Measurements from ENCODE around the gene ZNF148. TPM values are rescaled to one million over a fixed set of nuclear protein-coding genes. Genes with fewer than 3 reads are reported as not detected.

The ZNF148 gene
- total and polyA plus RNA-seq, 2 of the 4 experiments (the other 2 are of a cell fraction) = 9.4 to 65.2 TPM

DNA sequence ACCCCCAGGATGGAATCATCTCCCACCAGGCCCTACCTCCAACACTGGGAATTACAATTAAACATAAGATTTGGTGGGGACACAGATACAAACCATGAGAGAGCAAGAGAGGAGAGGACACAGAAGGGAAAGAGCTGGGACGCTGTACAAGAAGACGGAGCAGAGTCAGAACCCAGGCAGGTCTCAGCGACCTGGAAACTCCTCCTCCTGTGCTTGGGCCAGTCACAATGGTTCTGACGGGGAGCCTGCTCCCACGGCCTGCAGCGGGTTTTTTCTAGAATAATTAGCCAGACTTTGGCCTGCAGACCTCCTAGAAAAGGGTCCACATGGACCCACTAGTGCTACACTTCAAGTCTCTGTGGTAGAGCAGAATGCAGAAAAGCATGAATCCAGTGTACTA lies 168.2 kb downstream of the ZNF148 start:
- no peak overlapping the region for H2BK5ac ChIP-seq (ENCODE audit: low read depth, low read length, poor library complexity, severe bottlenecking)
- no peak overlapping the region for H2AK9ac ChIP-seq (replicated peaks; ENCODE audit: low read depth, low read length, poor library complexity)
- dilution Hi-C loops (cut with HindIII; ENCODE audit: low sequenced_read_pairs, unreplicated experiment) = no loop called here
- TF ChIP-seq CEBPB (IDR thresholded peaks at IDR 0.05; ENCODE audit: low read depth, low read length) (no peak), FOS (IDR thresholded peaks at IDR 0.05; ENCODE audit: low read depth, low read length) (no peak), MAFK (IDR thresholded peaks at IDR 0.05; ENCODE audit: low read depth, low read length) (no peak), RFX5 (IDR thresholded peaks at IDR 0.05; ENCODE audit: low read depth, low read length) (no peak), BHLHE40 (IDR thresholded peaks at IDR 0.05; ENCODE audit: low read depth, low read length) (no peak), NFE2L2 (IDR thresholded peaks at IDR 0.05; ENCODE audit: low read depth, low read length) (no peak), SMC3 (IDR thresholded peaks at IDR 0.05; ENCODE audit: low read depth, low read length) (no peak), MAZ (IDR thresholded peaks at IDR 0.05; ENCODE audit: borderline replicate concordance, low read depth, low read length) (no peak), RAD21 (IDR thresholded peaks at IDR 0.05; ENCODE audit: low read length) (no peak), MXI1 (IDR thresholded peaks at IDR 0.05; ENCODE audit: borderline replicate concordance, low read depth, low read length) (no peak), RCOR1 (IDR thresholded peaks at IDR 0.05; ENCODE audit: insufficient replicate concordance, low read length) (no peak)
- TF ChIP-seq, protein P1, sequence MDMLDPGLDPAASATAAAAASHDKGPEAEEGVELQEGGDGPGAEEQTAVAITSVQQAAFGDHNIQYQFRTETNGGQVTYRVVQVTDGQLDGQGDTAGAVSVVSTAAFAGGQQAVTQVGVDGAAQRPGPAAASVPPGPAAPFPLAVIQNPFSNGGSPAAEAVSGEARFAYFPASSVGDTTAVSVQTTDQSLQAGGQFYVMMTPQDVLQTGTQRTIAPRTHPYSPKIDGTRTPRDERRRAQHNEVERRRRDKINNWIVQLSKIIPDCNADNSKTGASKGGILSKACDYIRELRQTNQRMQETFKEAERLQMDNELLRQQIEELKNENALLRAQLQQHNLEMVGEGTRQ (IDR thresholded peaks at IDR 0.05; ENCODE audit: low read depth, low read length) = no peak
- TF ChIP-seq, protein P2, sequence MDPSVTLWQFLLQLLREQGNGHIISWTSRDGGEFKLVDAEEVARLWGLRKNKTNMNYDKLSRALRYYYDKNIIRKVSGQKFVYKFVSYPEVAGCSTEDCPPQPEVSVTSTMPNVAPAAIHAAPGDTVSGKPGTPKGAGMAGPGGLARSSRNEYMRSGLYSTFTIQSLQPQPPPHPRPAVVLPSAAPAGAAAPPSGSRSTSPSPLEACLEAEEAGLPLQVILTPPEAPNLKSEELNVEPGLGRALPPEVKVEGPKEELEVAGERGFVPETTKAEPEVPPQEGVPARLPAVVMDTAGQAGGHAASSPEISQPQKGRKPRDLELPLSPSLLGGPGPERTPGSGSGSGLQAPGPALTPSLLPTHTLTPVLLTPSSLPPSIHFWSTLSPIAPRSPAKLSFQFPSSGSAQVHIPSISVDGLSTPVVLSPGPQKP (IDR thresholded peaks at IDR 0.05; ENCODE audit: borderline replicate concordance, low read depth, low read length) = no peak
- TF ChIP-seq, protein P3, sequence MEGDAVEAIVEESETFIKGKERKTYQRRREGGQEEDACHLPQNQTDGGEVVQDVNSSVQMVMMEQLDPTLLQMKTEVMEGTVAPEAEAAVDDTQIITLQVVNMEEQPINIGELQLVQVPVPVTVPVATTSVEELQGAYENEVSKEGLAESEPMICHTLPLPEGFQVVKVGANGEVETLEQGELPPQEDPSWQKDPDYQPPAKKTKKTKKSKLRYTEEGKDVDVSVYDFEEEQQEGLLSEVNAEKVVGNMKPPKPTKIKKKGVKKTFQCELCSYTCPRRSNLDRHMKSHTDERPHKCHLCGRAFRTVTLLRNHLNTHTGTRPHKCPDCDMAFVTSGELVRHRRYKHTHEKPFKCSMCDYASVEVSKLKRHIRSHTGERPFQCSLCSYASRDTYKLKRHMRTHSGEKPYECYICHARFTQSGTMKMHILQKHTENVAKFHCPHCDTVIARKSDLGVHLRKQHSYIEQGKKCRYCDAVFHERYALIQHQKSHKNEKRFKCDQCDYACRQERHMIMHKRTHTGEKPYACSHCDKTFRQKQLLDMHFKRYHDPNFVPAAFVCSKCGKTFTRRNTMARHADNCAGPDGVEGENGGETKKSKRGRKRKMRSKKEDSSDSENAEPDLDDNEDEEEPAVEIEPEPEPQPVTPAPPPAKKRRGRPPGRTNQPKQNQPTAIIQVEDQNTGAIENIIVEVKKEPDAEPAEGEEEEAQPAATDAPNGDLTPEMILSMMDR (conservative IDR thresholded peaks at IDR 0.05; ENCODE audit: low read depth, low read length) = no peak
- H3K56ac ChIP-seq (ENCODE audit: extremely low read depth, insufficient read depth, low read length) = no peak overlapping the region
- ATAC-seq (ENCODE audit: low read depth) (no peak), DNase-seq (no peak)
- H3K4me1 ChIP-seq (ENCODE audit: control insufficient read depth, insufficient read depth, low read length) = no peaks in the 10 kb centered on the region
- H3K14ac ChIP-seq (replicated peaks; ENCODE audit: low read depth, low read length) = no peak overlapping the region
- ChIA-PET CTCF (no interaction called here), POLR2A (ENCODE audit: unreplicated experiment) (no interaction called here)
- H4K91ac ChIP-seq (ENCODE audit: insufficient read depth, low read depth, low read length) = no peak overlapping the region
- no peak overlapping the region for H3K27ac ChIP-seq (ENCODE audit: insufficient read depth, low read length)
- no TSS peak for BruUV-seq (replicated peaks)
- no peak overlapping the region for H2BK20ac ChIP-seq (ENCODE audit: low read depth, low read length)
- H3K27me3 ChIP-seq (ENCODE audit: control insufficient read depth, insufficient read depth, low read length) = peaks cover 10% of the 10 kb centered on the region; the same call in 1 of the 2 replicates
- no peaks in the 10 kb centered on the region; the same call in 1 of the 2 replicates for H3K9me1 ChIP-seq (ENCODE audit: insufficient read depth, low read length)
- no peak overlapping the region for H3K4ac ChIP-seq (ENCODE audit: low read depth, low read length)
- no peak overlapping the region for H3K4me3 ChIP-seq (ENCODE audit: insufficient read depth, low read depth, low read length)
- H3K79me1 ChIP-seq (ENCODE audit: low read depth in 1 of 2, low read length in 2 of 2) = no peaks in the 10 kb centered on the region
- no peak overlapping the region for H3K23ac ChIP-seq (ENCODE audit: low read depth, low read length)
- H4K8ac ChIP-seq (ENCODE audit: low read depth in 2 of 2, low read length in 2 of 2) = no peak overlapping the region
- no peak overlapping the region for H2BK15ac ChIP-seq (ENCODE audit: low read depth, low read length)
- no peak overlapping the region for H2AK5ac ChIP-seq (ENCODE audit: low read depth, low read length)
- 61% methylated on average over 3 of the region's 6 CpGs; no CpG with 5 or more reads in 1 of the 2 experiments for WGBS, 2 experiments (ENCODE audit: extremely low coverage in 2 of 2, insufficient read length in 1 of 2)
- H3K18ac ChIP-seq (ENCODE audit: low read depth, low read length) = no peak overlapping the region
- in situ Hi-C loops (cut with MboI; ENCODE audit: low sequenced_read_pairs) = no loop called here
- intact Hi-C loops (cut with micrococcal nuclease) = no loop called here
- no peaks in the 10 kb centered on the region for H4K20me1 ChIP-seq (ENCODE audit: insufficient read depth, low read length)
- H4K5ac ChIP-seq (ENCODE audit: low read depth, low read length) = no peak overlapping the region
- no peak overlapping the region for H3K4me2 ChIP-seq (ENCODE audit: low read depth, low read length)
- no peaks in the 10 kb centered on the region for H3K36me3 ChIP-seq (ENCODE audit: control insufficient read depth, insufficient read depth, low read length)
- H3K9me3 ChIP-seq (ENCODE audit: control insufficient read depth, insufficient read depth, low read length) = no peaks in the 10 kb centered on the region
- H2BK120ac ChIP-seq (ENCODE audit: low read depth, low read length) = no peak overlapping the region
- no peak overlapping the region for H3K9ac ChIP-seq (ENCODE audit: low read depth, low read length)
- H2AFZ ChIP-seq (replicated peaks; ENCODE audit: low read length, poor library complexity) = no peak overlapping the region

All from IMR-90 (cell line).